Right lobe of liver (tissue), 6 donors: ENCODE results near the gene QPRT. TPM values are rescaled to one million over a fixed set of nuclear protein-coding genes. Genes with fewer than 3 reads are reported as not detected.
A peak's percentile ranks its signal among the peaks of the same experiment; 100 is the strongest.
"Not testable (repeated sequence)": the region's sequence is repeated elsewhere in the genome, so short reads cannot be mapped to it uniquely, and the experiment has no call there.

ENCODE experiments used
- ATAC-seq, 4 donors: fragments of 200-7000 bp; cut with Tn5 transposase; one replicate each; pipeline ENCODE4 v1.9.1; 2020; ENCODE audit warnings: mild to moderate bottlenecking in 4 of 4, moderate library complexity in 4 of 4
- DNase-seq, 3 donors: peaks; one replicate each; pipeline ENCODE4 v3.0.0-alpha.2; 2020
- H3K27ac ChIP-seq, 3 donors: fragments of 200-600 bp; one replicate each; pipeline ENCODE4 v1.8.0; 2022
- H3K27me3 ChIP-seq, 2 donors: fragments of 200-600 bp; one replicate each; pipeline ENCODE4 v1.8.0; 2022
- H3K36me3 ChIP-seq, 4 donors: fragments of 200-600 bp; sonication (generic) in 1 of 4; one replicate each; pipeline versions ENCODE4 v1.5.1 to v1.8.0; 2017 to 2022; ENCODE audit warnings: control low read depth in 1 of 4
- H3K4me1 ChIP-seq, 4 donors: fragments of 200-600 bp; sonication (generic) in 1 of 4; one replicate each; pipeline versions ENCODE4 v1.5.1 to v1.8.0; 2017 to 2022; ENCODE audit warnings: control low read depth in 1 of 4
- H3K4me3 ChIP-seq, 3 donors: fragments of 200-600 bp; one replicate each; pipeline ENCODE4 v1.8.0; 2022
- H3K9me3 ChIP-seq, 4 donors: fragments of 200-600 bp; sonication (generic) in 1 of 4; one replicate each; pipeline versions ENCODE4 v1.5.1 to v1.8.0; 2017 to 2022; ENCODE audit warnings: control low read depth in 1 of 4
- POLR2A ChIP-seq: fragments of 450-650 bp; IDR thresholded peaks from one replicate; pipeline ENCODE4 v1.6.1; 2017; ENCODE audit warnings: antibody characterized with exemption, mild to moderate bottlenecking
- WGBS: methylation state at CpG from one replicate; pipeline ENCODE4 v1.1.6; 2018; ENCODE audit warnings: low coverage, low lambda C conversion rate; ENCODE audit not compliant: insufficient coverage; ENCODE audit errors: missing lambda C conversion rate; 5-methylcytosine and 5-hydroxymethylcytosine counted together
- intact Hi-C, 2 donors: fragments of 100-400 bp; cut with DNase I; formaldehyde crosslinking; loops; one replicate each; pipeline versions ENCODE4 v1.11.2 to v1.14.1; 2022
- total RNA-seq, 6 experiments: library from RNA; depleted of rRNA in 2 of 6; stranded (reverse); fragments of >200 nt in 2 of 6; fragmentation: NEBNext Ultra II Directional in 3 of 6; extraction: Animal tissue kit (Norgen Biotek cat#: 25700) in 3 of 6; gene quantifications; one replicate each; pipeline versions ENCODE4 v1.1.0 to v1.2.4, GENCODE V29; 2016 to 2023
- TF ChIP-seq, protein P1 (sequence below), 4 donors: fragments of 200-600 bp in 3 of 4; fragments of 450-650 bp in 1 of 4; IDR thresholded peaks; one replicate each; pipeline versions ENCODE4 v1.5.1 to v1.8.0; 2016 to 2022; ENCODE audit warnings: antibody characterized with exemption in 4 of 4, mild to moderate bottlenecking in 2 of 4
- donor health status: DM: no; HTN: yes; CAD: no.
- donor health status: DM: no; HTN: no; CAD: no.
- donor health status: DM: no; HTN: no; CAD: no.
- donor health status: DM: no; HTN: yes; CAD: no.
- donor health status: DM: no; HTN: yes; CAD: no.

The QPRT gene
- total RNA-seq, 6 experiments from 2014 or later, result 95.2 to 154 (median 128) TPM

DNA sequence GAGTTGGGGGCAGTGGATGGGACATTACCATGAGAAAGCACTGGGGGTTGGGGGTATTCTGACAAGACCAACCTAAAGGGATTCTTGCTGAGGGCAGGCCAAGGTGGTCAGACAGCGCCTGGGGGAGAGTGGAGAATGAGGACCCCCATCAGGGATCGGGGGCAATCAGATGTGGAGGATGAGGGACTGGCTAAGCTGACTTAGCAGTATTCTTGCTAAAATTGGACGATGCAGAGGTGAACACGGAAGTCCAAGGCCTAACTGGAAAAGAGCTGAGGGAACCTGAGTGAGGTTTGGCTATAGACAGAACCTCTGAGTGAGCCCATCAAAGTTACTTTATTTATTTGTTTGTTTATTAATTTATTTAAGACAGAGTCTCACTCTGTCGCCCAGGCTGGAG is 9.2 kb downstream of the QPRT start:
- peaks cover 0 to 8% (median 0%) of the 10 kb centered on the region in 4 donors for H3K4me1 ChIP-seq
- H3K4me3 ChIP-seq, result no peak overlapping the region
- peaks cover 0 to 9% (median 0%) of the 10 kb centered on the region in 4 donors for H3K36me3 ChIP-seq
- ATAC-seq (peak in 1 of 4 donors; percentile 23), DNase-seq (no peak)
- TF ChIP-seq, protein P1, sequence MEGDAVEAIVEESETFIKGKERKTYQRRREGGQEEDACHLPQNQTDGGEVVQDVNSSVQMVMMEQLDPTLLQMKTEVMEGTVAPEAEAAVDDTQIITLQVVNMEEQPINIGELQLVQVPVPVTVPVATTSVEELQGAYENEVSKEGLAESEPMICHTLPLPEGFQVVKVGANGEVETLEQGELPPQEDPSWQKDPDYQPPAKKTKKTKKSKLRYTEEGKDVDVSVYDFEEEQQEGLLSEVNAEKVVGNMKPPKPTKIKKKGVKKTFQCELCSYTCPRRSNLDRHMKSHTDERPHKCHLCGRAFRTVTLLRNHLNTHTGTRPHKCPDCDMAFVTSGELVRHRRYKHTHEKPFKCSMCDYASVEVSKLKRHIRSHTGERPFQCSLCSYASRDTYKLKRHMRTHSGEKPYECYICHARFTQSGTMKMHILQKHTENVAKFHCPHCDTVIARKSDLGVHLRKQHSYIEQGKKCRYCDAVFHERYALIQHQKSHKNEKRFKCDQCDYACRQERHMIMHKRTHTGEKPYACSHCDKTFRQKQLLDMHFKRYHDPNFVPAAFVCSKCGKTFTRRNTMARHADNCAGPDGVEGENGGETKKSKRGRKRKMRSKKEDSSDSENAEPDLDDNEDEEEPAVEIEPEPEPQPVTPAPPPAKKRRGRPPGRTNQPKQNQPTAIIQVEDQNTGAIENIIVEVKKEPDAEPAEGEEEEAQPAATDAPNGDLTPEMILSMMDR (IDR thresholded peaks at IDR 0.05), result no peak
- TF ChIP-seq POLR2A, result no peak
- H3K9me3 ChIP-seq, result no peaks in the 10 kb centered on the region
- no peak overlapping the region for H3K27ac ChIP-seq
- intact Hi-C loops, result no loop called here
- 79% methylated on average over 5 of the region's 5 CpGs for WGBS
- no peaks in the 10 kb centered on the region for H3K27me3 ChIP-seq

DNA sequence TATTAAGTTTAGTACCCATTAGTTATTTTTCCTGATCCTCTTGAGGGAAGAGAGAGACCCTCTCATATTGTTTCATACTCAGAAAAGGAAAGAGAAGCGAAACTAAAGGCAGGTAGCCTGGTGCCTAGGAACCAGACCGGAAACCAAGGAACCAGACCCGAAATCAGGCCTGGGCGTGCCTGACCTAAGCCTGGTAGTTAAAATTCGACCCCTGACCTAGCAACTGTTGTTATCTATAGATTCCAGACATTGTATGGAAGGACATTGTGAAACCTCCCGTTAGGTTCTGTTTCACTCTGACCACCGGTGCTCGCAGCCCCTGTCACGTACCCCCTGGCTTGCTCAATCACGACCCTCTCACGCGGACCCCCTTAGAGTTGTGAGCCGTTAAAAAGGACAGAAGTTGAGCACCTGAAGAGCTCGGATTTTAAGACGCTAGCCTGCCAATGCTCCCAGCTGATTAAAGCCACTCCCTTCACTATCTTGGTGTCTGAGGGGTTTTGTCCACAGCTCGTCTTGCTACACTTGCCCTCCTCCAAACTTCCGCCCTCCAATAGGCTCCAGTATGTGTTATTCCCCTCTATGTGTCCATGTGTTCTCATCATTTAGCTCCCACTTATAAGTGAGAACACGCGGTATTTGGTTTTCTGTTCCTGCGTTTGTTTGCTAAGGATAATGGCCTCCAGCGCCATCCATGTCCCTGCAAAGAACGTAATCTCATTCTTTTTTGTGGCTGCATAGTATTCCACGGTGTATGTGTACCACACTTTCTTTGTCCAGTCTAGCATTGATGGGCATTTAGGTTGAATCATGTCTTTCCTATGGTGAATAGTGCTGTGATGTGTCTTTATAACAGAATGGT is 10.7 kb downstream of the QPRT start:
- not testable (repeated sequence) for H3K36me3 ChIP-seq, DNase-seq

DNA sequence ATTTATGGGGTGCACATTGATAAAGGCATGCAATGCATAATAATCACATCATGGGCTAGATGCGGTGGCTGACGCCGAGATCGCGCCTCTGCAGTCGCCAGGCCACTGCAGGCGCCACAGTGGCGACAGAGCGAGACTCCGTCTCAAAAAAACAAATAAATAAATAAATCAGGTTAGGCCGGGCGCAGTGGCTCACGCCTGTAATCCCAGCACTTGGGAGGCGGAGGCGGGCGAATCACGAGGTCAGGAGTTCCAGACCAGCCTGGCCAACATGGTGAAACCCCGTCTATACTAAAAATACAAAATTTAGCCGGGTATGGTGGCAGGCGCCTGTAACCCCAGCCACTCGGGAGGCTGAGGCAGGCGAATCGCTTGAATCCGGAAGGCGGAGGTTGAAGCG is 13.6 kb downstream of the QPRT start:
- not testable (repeated sequence) for H3K27me3 ChIP-seq, H3K4me3 ChIP-seq, ATAC-seq, DNase-seq, H3K36me3 ChIP-seq, H3K27ac ChIP-seq, H3K9me3 ChIP-seq
- H3K4me1 ChIP-seq, result peaks cover 0 to 23% (median 0%) of the 10 kb centered on the region in 4 donors
- intact Hi-C loops, result loop anchor here in 1 of 2 donors (10.0 kb wide), 1 partner anchor 332 kb away; the partner anchor contains the start of gene C16orf92
- WGBS, result 88% methylated on average over 16 of the region's 26 CpGs

More for the DNA sequence above, 10.7 kb downstream of the QPRT start:
- WGBS, result 86% methylated on average over 19 of the region's 23 CpGs
- intact Hi-C loops, result loop anchor here in 1 of 2 donors (10.0 kb wide), 1 partner anchor 335 kb away; the partner anchor contains the start of gene C16orf92
- not testable (repeated sequence) for H3K9me3 ChIP-seq, H3K4me3 ChIP-seq, H3K27ac ChIP-seq, ATAC-seq, H3K27me3 ChIP-seq
- H3K4me1 ChIP-seq, result peaks cover 0 to 19% (median 0%) of the 10 kb centered on the region in 4 donors

GRCh38 chr16:29694384-29695195 is 15.6 kb downstream of the QPRT start:
- ATAC-seq, result peak; percentile 76 to 92 (median 83)
- Histone ChIP-seq H3K27me3 (no peaks in the 10 kb centered on the region), H3K4me1 (peaks cover 0 to 23% (median 0%) of the 10 kb centered on the region in 4 donors), H3K4me3 (peak overlapping the region in 1 of 3 donors; percentile 10), H3K36me3 (peaks cover 0 to 5% (median 0%) of the 10 kb centered on the region in 4 donors), H3K27ac (peak overlapping the region in 2 of 3 donors; percentile 65 to 70), H3K9me3 (no peaks in the 10 kb centered on the region)
- intact Hi-C loops, result loop anchor here in 1 of 2 donors (10.0 kb wide), 1 partner anchor 330 kb away; the partner anchor contains the start of gene C16orf92
- TF ChIP-seq, protein P1 (IDR thresholded peaks at IDR 0.05), result no peak
- no peak for TF ChIP-seq POLR2A
- DNase-seq, result peak; percentile 67 to 88 (median 86)
- WGBS, result 63% methylated on average over 13 of the region's 41 CpGs

- H3K36me3 ChIP-seq, H3K27ac ChIP-seq, H3K27me3 ChIP-seq, H3K4me3 ChIP-seq, H3K9me3 ChIP-seq, ATAC-seq, DNase-seq: not testable (repeated sequence)
- 100% methylated on average over 1 of the region's 3 CpGs for WGBS
- intact Hi-C loops, result loop anchor here in 1 of 2 donors (10.0 kb wide), 1 partner anchor 329 kb away; the partner anchor contains the start of gene C16orf92
- H3K4me1 ChIP-seq, result peaks cover 0 to 23% (median 0%) of the 10 kb centered on the region in 4 donors
Measured at GRCh38 chr16:29695675-29696074, 16.7 kb downstream of the QPRT start.
